ENCODE data around the gene METTL13. TPM values are rescaled to one million over a fixed set of nuclear protein-coding genes. Genes with fewer than 3 reads are reported as not detected.

The METTL13 gene
- total and polyA plus RNA-seq, 2 donors (not counting 1 experiment from before 2014, with no cell fraction given): 27.3 to 38.0 TPM

- TF ChIP-seq EZH2 (IDR thresholded peaks at IDR 0.05; ENCODE audit: low read length, missing control alignments) (no peak), CTCF (conservative IDR thresholded peaks at IDR 0.05 in 1 of 2, IDR thresholded peaks at IDR 0.05 in 1 of 2; ENCODE audit: low read depth in 1 of 2, low read length in 2 of 2) (no peak)
- DNase-seq (ENCODE audit: low read depth in 2 of 2): no peak
- no peak overlapping the region for H2AFZ ChIP-seq (ENCODE audit: low read length)
These were observed 47.3 kb downstream of the METTL13 start for GRCh38 chr1:171828794-171829193.

GRCh38 chr1:171833091-171833825, 51.8 kb downstream of the METTL13 start:
- no peaks in the 10 kb centered on the region for H3K36me3 ChIP-seq (ENCODE audit: control insufficient read depth, insufficient read depth, low read length)
- TF ChIP-seq EZH2 (IDR thresholded peaks at IDR 0.05; ENCODE audit: low read length, missing control alignments): no peak
- no peak for TF ChIP-seq CTCF (conservative IDR thresholded peaks at IDR 0.05 in 1 of 2, IDR thresholded peaks at IDR 0.05 in 1 of 2; ENCODE audit: low read depth in 1 of 2, low read length in 2 of 2)

More at GRCh38 chr1:171828794-171829193, 47.3 kb downstream of the METTL13 start:
- no peak overlapping the region for H3K4me2 ChIP-seq (ENCODE audit: extremely low read depth, insufficient read depth, low read length)
- H4K20me1 ChIP-seq (ENCODE audit: control insufficient read depth, extremely low read depth, insufficient read depth, low read length): no peaks in the 10 kb centered on the region
- H3K36me3 ChIP-seq (ENCODE audit: control insufficient read depth, insufficient read depth, low read length): no peaks in the 10 kb centered on the region
- H3K4me3 ChIP-seq (replicated peaks in 1 of 4; ENCODE audit: control extremely low read depth in 1 of 4, insufficient read depth in 1 of 4, low read depth in 3 of 4, low read length in 4 of 4): no peak overlapping the region
- no peak overlapping the region for H3K27ac ChIP-seq (ENCODE audit: insufficient read depth, low read length)
- no peak overlapping the region for H3K9ac ChIP-seq (ENCODE audit: insufficient read depth, low read length)
- H3K4me1 ChIP-seq (ENCODE audit: control insufficient read depth, extremely low read depth, insufficient read depth, low read length): no peaks in the 10 kb centered on the region
- H3K9me3 ChIP-seq (ENCODE audit: control insufficient read depth, insufficient read depth, low read depth, low read length): no peaks in the 10 kb centered on the region
- H3K79me2 ChIP-seq (ENCODE audit: control insufficient read depth, insufficient read depth, low read length): no peaks in the 10 kb centered on the region
- no peaks in the 10 kb centered on the region for H3K27me3 ChIP-seq (ENCODE audit: control insufficient read depth, insufficient read depth, low read length)

GRCh38 chr1:171834821-171835220, 53.4 kb downstream of the METTL13 start:
- no peak for DNase-seq (ENCODE audit: low read depth in 2 of 2)
- H3K4me1 ChIP-seq (ENCODE audit: control insufficient read depth, extremely low read depth, insufficient read depth, low read length): no peaks in the 10 kb centered on the region
- no peak overlapping the region for H3K9ac ChIP-seq (ENCODE audit: insufficient read depth, low read length)
- H3K36me3 ChIP-seq (ENCODE audit: control insufficient read depth, insufficient read depth, low read length): no peaks in the 10 kb centered on the region
- no peak overlapping the region for H3K27ac ChIP-seq (ENCODE audit: insufficient read depth, low read length)
- H3K27me3 ChIP-seq (ENCODE audit: control insufficient read depth, insufficient read depth, low read length): no peaks in the 10 kb centered on the region
- no peak overlapping the region for H3K4me3 ChIP-seq (replicated peaks in 1 of 4; ENCODE audit: control extremely low read depth in 1 of 4, insufficient read depth in 1 of 4, low read depth in 3 of 4, low read length in 4 of 4)
- H2AFZ ChIP-seq (ENCODE audit: low read length): no peak overlapping the region
- no peaks in the 10 kb centered on the region for H3K9me3 ChIP-seq (ENCODE audit: control insufficient read depth, insufficient read depth, low read depth, low read length)
- TF ChIP-seq CTCF (conservative IDR thresholded peaks at IDR 0.05 in 1 of 2, IDR thresholded peaks at IDR 0.05 in 1 of 2; ENCODE audit: low read depth in 1 of 2, low read length in 2 of 2): no peak
- no peak for TF ChIP-seq EZH2 (IDR thresholded peaks at IDR 0.05; ENCODE audit: low read length, missing control alignments)
- no peaks in the 10 kb centered on the region for H4K20me1 ChIP-seq (ENCODE audit: control insufficient read depth, extremely low read depth, insufficient read depth, low read length)
- no peaks in the 10 kb centered on the region for H3K79me2 ChIP-seq (ENCODE audit: control insufficient read depth, insufficient read depth, low read length)
- H3K4me2 ChIP-seq (ENCODE audit: extremely low read depth, insufficient read depth, low read length): no peak overlapping the region

More at GRCh38 chr1:171833091-171833825, 51.8 kb downstream of the METTL13 start:
- no peak overlapping the region for H3K9ac ChIP-seq (ENCODE audit: insufficient read depth, low read length)
- no peak overlapping the region for H3K4me2 ChIP-seq (ENCODE audit: extremely low read depth, insufficient read depth, low read length)
- H3K9me3 ChIP-seq (ENCODE audit: control insufficient read depth, insufficient read depth, low read depth, low read length): no peaks in the 10 kb centered on the region
- no peak overlapping the region for H3K4me3 ChIP-seq (replicated peaks in 1 of 4; ENCODE audit: control extremely low read depth in 1 of 4, insufficient read depth in 1 of 4, low read depth in 3 of 4, low read length in 4 of 4)
- H3K79me2 ChIP-seq (ENCODE audit: control insufficient read depth, insufficient read depth, low read length): no peaks in the 10 kb centered on the region
- H3K27ac ChIP-seq (ENCODE audit: insufficient read depth, low read length): no peak overlapping the region
- H2AFZ ChIP-seq (ENCODE audit: low read length): no peak overlapping the region
- no peaks in the 10 kb centered on the region for H4K20me1 ChIP-seq (ENCODE audit: control insufficient read depth, extremely low read depth, insufficient read depth, low read length)
- peak in 1 of 2 donors; percentile 24 for DNase-seq (ENCODE audit: low read depth in 2 of 2)
- H3K27me3 ChIP-seq (ENCODE audit: control insufficient read depth, insufficient read depth, low read length): no peaks in the 10 kb centered on the region
- H3K4me1 ChIP-seq (ENCODE audit: control insufficient read depth, extremely low read depth, insufficient read depth, low read length): no peaks in the 10 kb centered on the region
